Ovary (tissue), 9 donors: ENCODE data around the gene RGS16. TPM values are rescaled to one million over a fixed set of nuclear protein-coding genes. Genes with fewer than 3 reads are reported as not detected.

Experiments used
- DNase-seq, 5 donors: peaks; one replicate each; pipeline ENCODE4 v3.0.0-alpha.2; 2019 to 2020
- H3K27ac ChIP-seq, 2 donors: fragments of 200-600 bp; one replicate each; pipeline versions ENCODE4 v1.5.1 to v1.8.0; 2019 to 2022
- H3K27me3 ChIP-seq: fragments of 200-600 bp; one replicate; pipeline ENCODE4 v1.8.0; 2022
- H3K36me3 ChIP-seq: fragments of 200-600 bp; sonication (generic); one replicate; pipeline ENCODE4 v1.5.1; 2019
- H3K4me1 ChIP-seq: one replicate; pipeline ENCODE4 v1.8.1; 2013; ENCODE audit warnings: mild to moderate bottlenecking, moderate library complexity; ENCODE audit not compliant: insufficient read depth
- H3K4me3 ChIP-seq: fragments of 200-600 bp; sonication (generic); one replicate; pipeline ENCODE4 v1.5.1; 2017
- H3K9me3 ChIP-seq, 2 donors: fragments of 200-600 bp in 1 of 2; sonication (generic) in 1 of 2; one replicate each; pipeline versions ENCODE4 v1.5.1 to v1.8.1; 2013 to 2019; ENCODE audit warnings: mild to moderate bottlenecking in 1 of 2, moderate library complexity in 1 of 2
- CTCF ChIP-seq, 3 donors: fragments of 450-650 bp in 2 of 3; fragments of 200-600 bp in 1 of 3; IDR thresholded peaks; one replicate each; pipeline versions ENCODE4 v1.5.1 to v1.8.0; 2016 to 2022; ENCODE audit warnings: antibody characterized with exemption in 3 of 3, mild to moderate bottlenecking in 1 of 3
- EP300 ChIP-seq: sonication (generic); formaldehyde crosslinking; IDR thresholded peaks from one replicate; pipeline ENCODE4 v1.6.1; 2017; ENCODE audit warnings: antibody characterized with exemption
- POLR2A ChIP-seq: fragments of 450-650 bp; IDR thresholded peaks from one replicate; pipeline ENCODE4 v1.6.1; 2017; ENCODE audit warnings: antibody characterized with exemption, mild to moderate bottlenecking, moderate library complexity
- WGBS, 3 donors: extraction: QIAGEN DNeasy Blood & Tissue Kit in 1 of 3; methylation state at CpG; one replicate each; pipeline versions ENCODE4 v1.1.5 to v1.1.7; 2013 to 2017; 5-methylcytosine and 5-hydroxymethylcytosine counted together
- intact Hi-C, 4 donors: fragments of 100-400 bp; cut with DNase I; formaldehyde crosslinking; loops; one replicate each; pipeline versions ENCODE4 v1.11.0 to v1.15.1; 2022 to 2023
- polyA plus RNA-seq, 2 donors: library from polyadenylated mRNA; stranded (reverse); fragments of 200-250 nt in 1 of 2; fragments of 350-450 nt in 1 of 2; fragmentation: Illumina TruSeq in 1 of 2; extraction: RNeasy Lipid Tissue Mini Kit (QIAGEN cat#74804) in 1 of 2; gene quantifications; one replicate each; pipeline ENCODE4 v1.2.3, GENCODE V29; 2013 to 2014
- total RNA-seq, 7 donors: library from RNA; depleted of rRNA in 2 of 7; stranded (reverse); fragments of >200 nt in 2 of 7; fragmentation: NEBNext Ultra II Directional in 3 of 7; extraction: Animal tissue kit (Norgen Biotek cat#: 25700) in 3 of 7; gene quantifications; one replicate each; pipeline versions ENCODE4 v1.1.0 to v1.2.4, GENCODE V29; 2016 to 2023
- donor health status: DM: no; HTN: no; CAD: no; lungs with moderate emphysema.
- donor health status: DM: no; HTN: no; CAD: no.
- donor health status: Bipolar disorder and iron deficiency.
- donor health status: DM: yes; HTN: yes; CAD: no.
- donor health status: DM: no; HTN: no; CAD: no.
- donor health status: DM: yes; HTN: yes; CAD: no.

The RGS16 gene
- total and polyA plus RNA-seq, 9 donors, result 1.1 to 7.4 (median 3.3) TPM

- TF ChIP-seq POLR2A (no peak), CTCF (IDR thresholded peaks at IDR 0.05) (no peak), EP300 (no peak)
- H3K36me3 ChIP-seq, result no peaks in the 10 kb centered on the region
- no peaks in the 10 kb centered on the region for H3K27me3 ChIP-seq
- H3K27ac ChIP-seq, result no peak overlapping the region
- no peaks in the 10 kb centered on the region for H3K4me1 ChIP-seq
- 89 to 91% (median 91%) methylated on average over 3 of the region's 3 CpGs for WGBS, 3 donors
- intact Hi-C loops, result no loop called here
- no peaks in the 10 kb centered on the region for H3K9me3 ChIP-seq
- H3K4me3 ChIP-seq, result no peak overlapping the region
- no peak for DNase-seq
Measured at GRCh38 chr1:182565537-182565936, 38.7 kb downstream of the RGS16 start.

GRCh38 chr1:182564406-182565004, 39.7 kb downstream of the RGS16 start:
- TF ChIP-seq EP300 (no peak), CTCF (IDR thresholded peaks at IDR 0.05) (no peak), POLR2A (no peak)
- no peaks in the 10 kb centered on the region for H3K9me3 ChIP-seq
- no peaks in the 10 kb centered on the region for H3K4me1 ChIP-seq
- intact Hi-C loops, result no loop called here
- H3K27ac ChIP-seq, result no peak overlapping the region
- DNase-seq, result no peak
- no peaks in the 10 kb centered on the region for H3K27me3 ChIP-seq
- H3K36me3 ChIP-seq, result no peaks in the 10 kb centered on the region
- no peak overlapping the region for H3K4me3 ChIP-seq
- 54 to 69% (median 58%) methylated on average over 2 of the region's 2 CpGs for WGBS, 3 donors

GRCh38 chr1:182563095-182563494, 41.1 kb downstream of the RGS16 start:
- TF ChIP-seq POLR2A (no peak), CTCF (IDR thresholded peaks at IDR 0.05) (no peak), EP300 (no peak)
- no peaks in the 10 kb centered on the region for H3K9me3 ChIP-seq
- H3K4me1 ChIP-seq, result no peaks in the 10 kb centered on the region
- H3K27me3 ChIP-seq, result no peaks in the 10 kb centered on the region
- no peak overlapping the region for H3K4me3 ChIP-seq
- intact Hi-C loops, result no loop called here
- 85 to 86% (median 86%) methylated on average over 4 of the region's 4 CpGs for WGBS, 3 donors
- no peak for DNase-seq
- H3K27ac ChIP-seq, result no peak overlapping the region
- H3K36me3 ChIP-seq, result no peaks in the 10 kb centered on the region

- no peaks in the 10 kb centered on the region for H3K27me3 ChIP-seq
- WGBS, 3 donors, result 72 to 85% (median 83%) methylated on average over 4 of the region's 4 CpGs
- no peak overlapping the region for H3K27ac ChIP-seq
- TF ChIP-seq POLR2A (no peak), CTCF (IDR thresholded peaks at IDR 0.05) (no peak), EP300 (no peak)
- intact Hi-C loops, result no loop called here
- no peaks in the 10 kb centered on the region for H3K9me3 ChIP-seq
- H3K4me3 ChIP-seq, result no peak overlapping the region
- H3K36me3 ChIP-seq, result no peaks in the 10 kb centered on the region
- H3K4me1 ChIP-seq, result no peaks in the 10 kb centered on the region
- no peak for DNase-seq
Measured at GRCh38 chr1:182561456-182561855, 42.7 kb downstream of the RGS16 start.
